Upper lobe of left lung (tissue), 6 donors: ENCODE measurements around the gene METRNL. TPM values are rescaled to one million over a fixed set of nuclear protein-coding genes. Genes with fewer than 3 reads are reported as not detected.
"Not testable (repeated sequence)": the region's sequence is repeated elsewhere in the genome, so short reads cannot be mapped to it uniquely, and the experiment has no call there.

Source experiments
- ATAC-seq, 2 donors: fragments of 200-7000 bp; cut with Tn5 transposase; one replicate each; pipeline ENCODE4 v1.9.1; 2022; ENCODE audit warnings: mild to moderate bottlenecking in 2 of 2, moderate library complexity in 2 of 2; ENCODE audit not compliant: low FRiP score in 2 of 2
- DNase-seq, 2 donors: peaks; one replicate each; pipeline ENCODE4 v3.0.0-alpha.2; 2019 to 2020
- H3K27ac ChIP-seq, 4 donors: fragments of 200-600 bp; sonication (generic); one replicate each; pipeline ENCODE4 v1.5.1; 2016 to 2019
- H3K27me3 ChIP-seq, 4 donors: fragments of 200-600 bp; sonication (generic); one replicate each; pipeline ENCODE4 v1.5.1; 2017 to 2019
- H3K36me3 ChIP-seq, 4 donors: fragments of 200-600 bp; sonication (generic); one replicate each; pipeline ENCODE4 v1.5.1; 2016 to 2019
- H3K4me1 ChIP-seq, 4 donors: fragments of 200-600 bp; sonication (generic); one replicate each; pipeline ENCODE4 v1.5.1; 2018 to 2019
- H3K4me3 ChIP-seq, 4 donors: fragments of 200-600 bp; sonication (generic); one replicate each; pipeline ENCODE4 v1.5.1; 2017 to 2019; ENCODE audit warnings: mild to moderate bottlenecking in 2 of 4, moderate library complexity in 1 of 4
- H3K9me3 ChIP-seq, 4 donors: fragments of 200-600 bp; sonication (generic); one replicate each; pipeline ENCODE4 v1.5.1; 2018 to 2019
- EP300 ChIP-seq, 4 donors: sonication (generic); formaldehyde crosslinking; IDR thresholded peaks; one replicate each; pipeline ENCODE4 v1.5.1; 2017; ENCODE audit warnings: antibody characterized with exemption in 4 of 4, control low read depth in 2 of 4
- POLR2A ChIP-seq, 4 donors: fragments of 450-650 bp; IDR thresholded peaks; one replicate each; pipeline ENCODE4 v1.5.1; 2016 to 2017; ENCODE audit warnings: antibody characterized with exemption in 4 of 4, mild to moderate bottlenecking in 2 of 4
- POLR2AphosphoS5 ChIP-seq, 2 donors: sonication (generic); formaldehyde crosslinking; IDR thresholded peaks; one replicate each; pipeline ENCODE4 v1.5.1; 2017; ENCODE audit warnings: antibody characterized with exemption in 2 of 2
- WGBS, 2 donors: methylation state at CpG; one replicate each; pipeline ENCODE4 v1.1.5; 2017 to 2018; 5-methylcytosine and 5-hydroxymethylcytosine counted together
- total RNA-seq, 6 donors: library from RNA; depleted of rRNA in 4 of 6; stranded (reverse); fragments of >200 nt in 4 of 6; gene quantifications; one replicate each; pipeline versions ENCODE4 v1.1.0 to v1.2.1, GENCODE V29; 2016 to 2021
- TF ChIP-seq, protein P1 (sequence below), 6 experiments: fragments of 450-650 bp in 4 of 6; fragments of 200-600 bp in 2 of 6; sonication (generic) in 2 of 6; IDR thresholded peaks; one replicate each; pipeline ENCODE4 v1.5.1; 2016 to 2019; ENCODE audit warnings: antibody characterized with exemption in 6 of 6
- donor health status: DM: no; HTN: no; CAD: no; lungs with moderate emphysema.
- donor health status: DM: no; HTN: yes; CAD: no; lungs with severe emphysema.

The METRNL gene
- total RNA-seq, 6 donors from 2014 or later, result 59.4 to 120 (median 76.4) TPM

DNA sequence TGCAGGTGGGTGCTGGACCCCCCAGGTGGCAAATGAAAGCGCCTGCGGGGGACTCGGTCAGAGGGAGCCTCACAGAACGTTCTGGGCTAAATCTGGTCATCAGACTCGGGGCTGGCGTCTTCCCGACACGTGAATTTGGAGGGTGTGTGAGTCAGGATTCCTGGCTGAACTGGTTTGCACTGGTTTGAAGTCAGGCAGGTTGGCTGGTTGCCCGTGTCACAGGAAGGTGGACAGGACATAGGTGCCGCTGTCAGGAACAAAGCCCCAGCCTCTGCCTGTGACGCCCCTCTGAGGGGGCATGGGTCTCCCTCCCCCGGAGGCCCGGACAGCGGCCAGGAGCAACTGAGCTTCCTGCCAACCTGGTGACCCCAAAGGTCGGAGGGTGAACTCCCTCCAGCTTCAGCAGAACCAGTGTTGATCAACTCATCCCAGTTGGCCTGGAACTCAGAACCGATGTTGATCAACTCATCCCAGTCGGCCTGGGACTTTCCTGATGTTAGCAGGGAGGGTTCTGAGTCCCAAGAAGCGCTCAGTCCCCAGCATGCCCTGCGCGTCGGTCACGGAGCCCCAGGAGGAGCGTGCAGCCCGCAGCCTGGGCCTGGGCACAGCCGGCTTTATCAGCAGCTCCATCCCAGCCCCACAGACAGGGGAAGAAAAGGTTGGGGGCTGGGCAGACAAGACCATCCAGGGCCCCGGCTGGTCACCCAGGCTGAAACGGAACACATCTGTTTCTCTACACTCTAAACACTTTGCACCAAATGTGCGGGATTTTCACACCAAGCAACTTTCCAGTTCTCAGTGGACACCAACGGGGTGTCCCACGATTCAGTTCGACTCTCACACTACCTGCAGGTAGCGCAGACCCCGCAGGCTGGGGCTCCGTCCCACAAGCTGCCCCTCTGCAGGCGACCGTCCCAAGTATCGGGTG, 14.4 kb upstream of the METRNL start:
- H3K4me1 ChIP-seq, result peaks cover 0 to 9% (median 2%) of the 10 kb centered on the region in 4 donors

DNA sequence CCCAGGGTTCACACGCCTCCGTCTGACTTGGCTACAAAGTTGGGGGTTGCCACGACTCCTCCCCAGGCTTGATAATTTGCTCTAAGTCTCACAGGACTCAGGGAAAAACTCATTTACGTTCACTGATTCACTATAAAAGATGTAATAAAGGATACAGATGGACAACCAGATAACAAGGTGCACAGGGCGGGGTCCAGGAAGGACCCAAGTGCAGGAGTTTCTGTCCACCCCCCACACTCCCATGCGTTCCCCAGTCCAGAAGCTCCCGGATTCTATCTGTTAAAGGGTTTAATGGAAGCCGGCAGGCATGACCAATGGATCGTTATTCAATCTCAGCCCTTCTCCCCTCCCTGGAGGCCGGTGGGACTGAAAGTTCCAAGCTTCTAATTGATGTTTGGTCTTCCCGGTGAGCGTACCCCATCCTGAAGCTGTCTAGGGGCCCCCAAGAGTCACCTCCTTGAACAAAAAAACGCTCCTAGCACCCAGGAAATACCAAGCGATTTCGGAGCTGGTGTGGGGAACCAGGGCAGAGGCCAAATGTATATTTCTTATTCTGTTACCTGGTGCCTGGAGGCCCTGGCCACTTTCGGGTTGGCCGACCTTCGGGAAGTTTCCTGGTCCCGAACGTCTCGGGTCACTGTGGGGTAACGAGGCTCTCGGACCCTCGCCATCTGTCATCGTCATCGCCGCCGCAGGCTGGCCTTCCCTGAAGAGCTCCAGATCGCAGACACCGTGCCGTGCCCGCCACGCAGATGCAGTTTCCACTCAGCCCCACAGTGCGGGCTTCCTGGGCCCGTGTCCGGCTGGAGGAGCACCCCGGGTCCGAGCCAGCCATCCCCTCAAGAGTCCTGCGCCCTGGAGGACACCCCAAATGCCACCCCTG, 13.5 kb upstream of the METRNL start:
- H3K27me3 ChIP-seq, result no peaks in the 10 kb centered on the region
- peaks cover 0 to 9% (median 2%) of the 10 kb centered on the region in 4 donors for H3K4me1 ChIP-seq
- ATAC-seq (no peak), DNase-seq (peak; percentile 15 to 81)
- H3K36me3 ChIP-seq, result no peaks in the 10 kb centered on the region
- H3K27ac ChIP-seq, result no peak overlapping the region
- H3K9me3 ChIP-seq, result no peaks in the 10 kb centered on the region
- 91% methylated on average over 39 of the region's 39 CpGs for WGBS, 2 donors
- TF ChIP-seq, protein P1, sequence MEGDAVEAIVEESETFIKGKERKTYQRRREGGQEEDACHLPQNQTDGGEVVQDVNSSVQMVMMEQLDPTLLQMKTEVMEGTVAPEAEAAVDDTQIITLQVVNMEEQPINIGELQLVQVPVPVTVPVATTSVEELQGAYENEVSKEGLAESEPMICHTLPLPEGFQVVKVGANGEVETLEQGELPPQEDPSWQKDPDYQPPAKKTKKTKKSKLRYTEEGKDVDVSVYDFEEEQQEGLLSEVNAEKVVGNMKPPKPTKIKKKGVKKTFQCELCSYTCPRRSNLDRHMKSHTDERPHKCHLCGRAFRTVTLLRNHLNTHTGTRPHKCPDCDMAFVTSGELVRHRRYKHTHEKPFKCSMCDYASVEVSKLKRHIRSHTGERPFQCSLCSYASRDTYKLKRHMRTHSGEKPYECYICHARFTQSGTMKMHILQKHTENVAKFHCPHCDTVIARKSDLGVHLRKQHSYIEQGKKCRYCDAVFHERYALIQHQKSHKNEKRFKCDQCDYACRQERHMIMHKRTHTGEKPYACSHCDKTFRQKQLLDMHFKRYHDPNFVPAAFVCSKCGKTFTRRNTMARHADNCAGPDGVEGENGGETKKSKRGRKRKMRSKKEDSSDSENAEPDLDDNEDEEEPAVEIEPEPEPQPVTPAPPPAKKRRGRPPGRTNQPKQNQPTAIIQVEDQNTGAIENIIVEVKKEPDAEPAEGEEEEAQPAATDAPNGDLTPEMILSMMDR (IDR thresholded peaks at IDR 0.05), result no peak
- no peak for TF ChIP-seq POLR2AphosphoS5 (IDR thresholded peaks at IDR 0.05)
- TF ChIP-seq EP300 (IDR thresholded peaks at IDR 0.05), result no peak
- TF ChIP-seq POLR2A (IDR thresholded peaks at IDR 0.05), result no peak
- no peak overlapping the region for H3K4me3 ChIP-seq

More for the DNA sequence above, 14.4 kb upstream of the METRNL start:
- WGBS, 2 donors, result 78 to 85% methylated on average over 20 to 37 of the region's 37 CpGs
- DNase-seq (peak; percentile 64 to 66), ATAC-seq (peak in 1 of 2 donors; percentile 12)
- Histone ChIP-seq H3K4me3 (no peak overlapping the region), H3K36me3 (no peaks in the 10 kb centered on the region), H3K27ac (no peak overlapping the region), H3K9me3 (no peaks in the 10 kb centered on the region), H3K27me3 (no peaks in the 10 kb centered on the region)
- TF ChIP-seq EP300 (IDR thresholded peaks at IDR 0.05), result peak in 1 of 4 donors; percentile 7
- no peak for TF ChIP-seq POLR2A (IDR thresholded peaks at IDR 0.05)

DNA sequence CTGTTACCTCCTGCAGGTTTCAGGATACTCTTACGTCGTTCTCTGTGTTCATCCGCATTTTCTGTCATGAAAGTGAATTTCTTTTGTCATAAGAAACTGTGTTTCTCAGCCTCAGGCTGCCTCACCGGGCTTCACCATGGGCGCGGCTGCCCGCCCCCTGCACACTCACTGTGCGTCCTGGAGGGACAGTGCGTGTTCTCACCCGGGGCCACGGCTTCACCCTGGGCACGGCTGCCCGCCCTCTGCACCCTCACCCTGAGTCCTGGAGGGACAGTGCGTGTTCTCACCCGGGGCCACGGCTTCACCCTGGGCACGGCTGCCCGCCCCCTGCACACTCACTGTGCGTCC, 12.9 kb upstream of the METRNL start:
- not testable (repeated sequence) for H3K9me3 ChIP-seq, H3K36me3 ChIP-seq, H3K27me3 ChIP-seq, ATAC-seq, H3K4me1 ChIP-seq, H3K27ac ChIP-seq, H3K4me3 ChIP-seq
- WGBS, 2 donors, result 74 to 90% methylated on average over 7 to 10 of the region's 19 CpGs
- peak in 1 of 2 donors; percentile 64 for DNase-seq

DNA sequence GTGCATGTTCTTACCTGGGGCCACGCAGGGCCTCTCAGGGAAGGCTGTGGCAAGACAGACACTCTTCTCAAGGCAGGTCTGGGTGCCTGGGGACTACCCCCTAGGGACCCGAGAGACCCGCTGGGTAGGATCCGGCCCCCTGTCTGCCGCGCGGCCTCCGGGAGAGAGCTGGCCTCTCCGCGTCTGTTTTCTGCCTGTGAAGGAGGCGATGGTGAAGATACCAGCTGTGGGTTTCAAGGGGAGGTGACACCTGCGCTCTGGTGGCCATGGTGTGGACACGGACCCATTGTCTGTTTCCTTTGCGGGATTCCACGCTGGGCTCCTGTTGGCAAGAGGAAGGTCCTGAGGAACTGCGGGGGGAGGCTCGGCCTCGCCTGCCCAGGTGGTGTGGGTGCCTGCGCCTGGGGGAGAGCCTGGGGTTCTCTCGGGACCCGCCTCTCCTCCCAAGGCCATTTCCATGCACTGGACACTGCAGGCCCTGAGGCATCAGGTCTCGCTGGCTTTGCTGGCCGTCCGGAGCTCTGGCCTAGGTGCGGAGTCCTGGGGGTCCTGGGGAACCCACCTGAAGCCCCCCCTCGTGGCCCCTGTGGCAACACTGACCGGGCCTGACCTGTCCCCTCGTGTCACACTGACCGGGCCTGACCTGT, 12.2 kb upstream of the METRNL start:
- WGBS, 2 donors, result 74 to 88% methylated on average over 15 to 25 of the region's 29 CpGs

DNA sequence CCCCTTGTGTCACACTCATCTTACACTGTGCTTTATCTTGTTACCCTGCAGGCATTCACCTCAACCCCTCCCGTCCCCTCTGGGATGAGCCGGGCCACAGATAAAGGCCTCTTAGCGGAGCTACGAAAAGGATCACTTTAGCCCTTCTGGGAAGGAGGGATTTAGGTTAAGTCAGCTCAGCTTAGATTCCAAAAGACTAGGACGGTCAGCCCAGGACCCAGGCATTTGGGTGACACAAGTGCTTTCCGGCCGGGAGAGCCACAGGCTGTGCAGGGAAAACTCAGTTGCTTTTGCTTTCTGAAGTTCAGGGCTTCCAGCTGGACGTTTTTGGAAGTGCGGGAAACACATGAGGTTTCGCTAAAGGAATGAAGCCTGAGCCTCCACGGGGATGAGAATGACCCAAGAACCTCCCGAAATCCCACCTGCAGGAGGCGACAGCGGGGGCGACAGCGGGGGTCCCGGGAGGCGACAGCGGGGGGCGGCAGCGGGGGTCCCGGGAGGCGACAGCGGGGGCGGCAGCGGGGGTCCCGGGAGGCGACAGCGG, 11.6 kb upstream of the METRNL start:
- H3K27ac ChIP-seq, result no peak overlapping the region
- WGBS, 2 donors, result 64 to 81% methylated on average over 6 to 19 of the region's 29 CpGs
- no peak overlapping the region for H3K4me3 ChIP-seq
- no peak for ATAC-seq
- H3K36me3 ChIP-seq, result no peaks in the 10 kb centered on the region
- H3K9me3 ChIP-seq, result no peaks in the 10 kb centered on the region
- peaks cover 0 to 9% (median 2%) of the 10 kb centered on the region in 4 donors for H3K4me1 ChIP-seq
- TF ChIP-seq POLR2A (IDR thresholded peaks at IDR 0.05) (no peak), EP300 (IDR thresholded peaks at IDR 0.05) (no peak), POLR2AphosphoS5 (IDR thresholded peaks at IDR 0.05) (no peak)
- TF ChIP-seq, protein P1 (IDR thresholded peaks at IDR 0.05), result no peak
- H3K27me3 ChIP-seq, result no peaks in the 10 kb centered on the region
- DNase-seq, result no peak

More for the DNA sequence above, 12.2 kb upstream of the METRNL start:
- peaks cover 0 to 9% (median 2%) of the 10 kb centered on the region in 4 donors for H3K4me1 ChIP-seq
- H3K4me3 ChIP-seq, result no peak overlapping the region
- no peak overlapping the region for H3K27ac ChIP-seq
- no peaks in the 10 kb centered on the region for H3K27me3 ChIP-seq
- DNase-seq (peak; percentile 18 to 69), ATAC-seq (no peak)
- H3K9me3 ChIP-seq, result no peaks in the 10 kb centered on the region
- no peaks in the 10 kb centered on the region for H3K36me3 ChIP-seq
- TF ChIP-seq, protein P1 (IDR thresholded peaks at IDR 0.05), result no peak
- no peak for TF ChIP-seq EP300 (IDR thresholded peaks at IDR 0.05)
- no peak for TF ChIP-seq POLR2AphosphoS5 (IDR thresholded peaks at IDR 0.05)
- no peak for TF ChIP-seq POLR2A (IDR thresholded peaks at IDR 0.05)
